Sciatic nerve (tissue), 2 donors: ENCODE measurements around the gene IGF2R. TPM values are rescaled to one million over a fixed set of nuclear protein-coding genes. Genes with fewer than 3 reads are reported as not detected.
"Not testable (repeated sequence)": the region's sequence is repeated elsewhere in the genome, so short reads cannot be mapped to it uniquely, and the experiment has no call there.

Experiments
- ATAC-seq: fragments of 200-7000 bp; cut with Tn5 transposase; one replicate; pipeline ENCODE4 v1.9.1; 2020; ENCODE audit warnings: mild to moderate bottlenecking, moderate library complexity
- DNase-seq: peaks from one replicate; pipeline ENCODE4 v3.0.0-alpha.2; 2020; ENCODE audit warnings: low spot score
- intact Hi-C: fragments of 100-400 bp; cut with DNase I; formaldehyde crosslinking; loops from one replicate; pipeline ENCODE4 v1.14.2; 2022
- total RNA-seq: library from RNA; stranded (reverse); fragmentation: NEBNext Ultra II Directional; extraction: Animal tissue kit (Norgen Biotek cat#: 25700); gene quantifications from one replicate; pipeline ENCODE4 v1.2.1, GENCODE V29; 2021
- donor health status: DM: no; HTN: no; CAD: no.
- donor health status: DM: no; HTN: no; CAD: no.

Gene IGF2R
- total RNA-seq, 1 donor from 2014 or later = 71.7 TPM

DNA sequence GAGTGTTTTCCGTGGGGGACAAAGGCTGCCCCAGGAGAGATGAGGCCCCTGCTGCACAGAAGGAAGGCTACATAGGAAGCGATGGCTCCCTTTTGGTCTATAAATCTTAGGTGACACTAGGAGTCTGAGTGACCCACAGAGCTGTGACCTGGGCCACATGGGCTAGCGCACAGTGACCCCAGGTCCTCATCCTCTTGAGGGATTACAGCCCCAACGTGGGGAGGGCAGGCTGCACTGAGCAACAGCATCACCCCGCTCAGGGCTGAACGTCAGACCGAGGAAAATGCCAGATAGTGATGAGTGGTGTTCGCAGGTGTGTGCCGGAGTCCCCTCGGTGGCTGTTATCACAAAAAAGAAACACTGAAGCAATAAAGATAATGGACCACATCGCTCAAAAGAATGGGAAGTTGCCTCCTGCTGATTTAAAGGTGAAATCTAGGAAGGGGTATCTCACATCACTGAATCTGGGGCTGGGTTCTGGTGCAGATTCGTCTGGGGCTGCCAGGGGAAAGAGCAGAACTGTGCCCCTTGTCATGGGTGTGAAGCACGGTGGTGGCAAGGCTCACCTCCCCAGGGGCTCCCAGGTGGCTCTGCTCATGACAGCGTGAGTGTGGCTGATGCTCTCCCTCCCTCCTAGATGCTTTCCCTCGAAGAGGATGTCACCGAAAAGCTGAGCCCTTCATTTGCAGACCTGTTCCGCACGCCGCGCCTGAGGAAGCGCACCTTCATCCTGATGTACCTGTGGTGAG lies 167.2 kb downstream of the IGF2R start:
- intact Hi-C loops = no loop called here
- ATAC-seq (no peak), DNase-seq (no peak)

- ATAC-seq (no peak), DNase-seq (no peak)
- intact Hi-C loops = no loop called here
Measured at GRCh38 chr6:160137130-160137988, 168.5 kb downstream of the IGF2R start.

- peak; percentile 29 for ATAC-seq
- DNase-seq = no peak
- intact Hi-C loops = no loop called here
Measured at GRCh38 chr6:160137989-160138835, 169.3 kb downstream of the IGF2R start.

GRCh38 chr6:160138839-160139419 lies 170.0 kb downstream of the IGF2R start:
- intact Hi-C loops = no loop called here
- no peak for DNase-seq

DNA sequence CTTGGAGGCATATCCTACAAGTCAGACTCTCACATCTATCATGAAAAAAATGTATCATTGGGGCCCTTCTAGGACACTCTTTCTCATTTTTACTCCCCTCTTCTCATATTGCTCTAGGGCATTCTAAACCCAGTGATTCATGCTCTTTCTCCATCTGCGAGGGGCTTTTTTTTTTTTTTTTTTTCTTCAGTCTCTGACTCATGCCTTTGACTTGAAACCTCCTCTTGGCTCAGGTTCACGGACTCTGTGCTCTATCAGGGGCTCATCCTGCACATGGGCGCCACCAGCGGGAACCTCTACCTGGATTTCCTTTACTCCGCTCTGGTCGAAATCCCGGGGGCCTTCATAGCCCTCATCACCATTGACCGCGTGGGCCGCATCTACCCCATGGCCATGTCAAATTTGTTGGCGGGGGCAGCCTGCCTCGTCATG lies 170.6 kb downstream of the IGF2R start:
- no peak for DNase-seq
- intact Hi-C loops = no loop called here
- no peak for ATAC-seq

More at GRCh38 chr6:160138839-160139419, 170.0 kb downstream of the IGF2R start:
- ATAC-seq = no peak

- DNase-seq, ATAC-seq, intact Hi-C loops: not testable (repeated sequence)
Measured at GRCh38 chr6:160140493-160140892, 171.6 kb downstream of the IGF2R start.

- no peak for DNase-seq
- intact Hi-C loops = no loop called here
- peak; percentile 80 for ATAC-seq
Measured at GRCh38 chr6:160141001-160141726, 172.3 kb downstream of the IGF2R start.

GRCh38 chr6:160142115-160142715 lies 173.3 kb downstream of the IGF2R start:
- DNase-seq (no peak), ATAC-seq (no peak)
- intact Hi-C loops = no loop called here

DNA sequence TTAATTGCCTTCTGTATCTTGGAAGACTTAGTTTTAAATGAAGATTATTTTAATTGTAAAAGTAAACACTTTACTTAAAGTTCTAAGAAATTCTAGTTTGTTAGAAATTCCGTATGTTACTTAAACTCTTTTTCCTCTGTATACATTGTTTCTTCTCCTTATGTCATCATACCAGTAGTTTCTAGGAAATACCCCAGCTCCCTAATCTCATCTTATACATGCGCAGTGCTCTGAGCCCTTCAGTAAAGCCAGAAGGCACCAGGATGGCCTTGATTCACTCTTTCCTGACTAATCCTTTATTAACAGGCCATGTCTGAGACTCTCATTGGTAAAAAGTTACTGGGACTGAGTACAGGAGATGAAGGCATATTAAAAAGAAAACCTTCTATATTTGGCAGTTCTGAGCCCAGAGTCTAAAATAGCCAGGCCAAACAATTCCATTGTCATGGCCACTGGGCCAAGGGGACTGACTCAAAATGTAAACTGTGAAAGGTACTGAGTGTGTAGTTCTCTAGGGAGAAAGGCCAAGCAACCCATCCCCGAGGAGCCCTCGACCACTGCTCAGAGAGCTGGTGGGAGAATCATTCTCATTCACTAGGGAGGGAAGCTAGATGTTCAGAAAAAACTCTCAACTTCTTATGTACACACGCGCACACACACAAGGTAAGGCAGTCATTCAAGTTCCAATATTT lies 177.7 kb downstream of the IGF2R start:
- ATAC-seq = no peak
- intact Hi-C loops = no loop called here
- DNase-seq = no peak

DNA sequence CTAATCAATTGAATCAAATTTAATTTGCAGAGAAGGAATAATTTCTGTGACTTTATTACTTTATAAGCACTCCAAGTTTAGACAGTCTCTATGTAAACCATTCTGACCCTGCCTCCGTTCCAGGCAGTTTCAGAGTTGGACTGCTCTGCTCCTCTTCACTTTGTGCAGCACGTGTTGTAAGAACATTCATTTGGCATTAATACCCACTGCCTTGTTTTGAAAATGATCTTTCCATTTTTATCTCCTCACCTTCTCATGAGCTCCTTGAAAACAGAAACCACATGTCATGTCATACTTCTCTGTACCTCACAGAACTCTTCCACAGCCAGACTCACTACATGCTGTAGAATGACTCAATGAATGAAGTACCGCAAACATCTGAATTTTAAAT lies 178.3 kb downstream of the IGF2R start:
- intact Hi-C loops = no loop called here
- no peak for DNase-seq
- ATAC-seq = no peak

DNA sequence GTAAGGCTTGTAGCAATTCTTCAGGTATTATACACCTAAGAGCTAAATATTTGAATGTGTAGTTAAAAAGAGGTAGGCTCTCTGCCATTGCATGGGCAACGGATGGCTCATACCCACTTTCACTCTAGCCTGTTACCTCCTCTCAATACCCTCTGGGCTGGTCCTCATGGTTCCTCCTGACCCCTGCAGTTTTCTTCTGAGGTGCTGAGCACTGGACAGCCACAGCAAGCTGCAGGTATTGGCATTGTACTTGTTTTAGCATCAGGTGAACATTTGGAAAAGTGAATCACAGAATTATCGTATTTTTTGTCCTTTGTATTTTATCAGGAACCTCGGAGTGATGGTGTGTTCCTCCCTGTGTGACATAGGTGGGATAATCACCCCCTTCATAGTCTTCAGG lies 185.6 kb downstream of the IGF2R start:
- intact Hi-C loops = no loop called here
- no peak for ATAC-seq
- no peak for DNase-seq

- intact Hi-C loops = no loop called here
Measured at GRCh38 chr6:160156842-160157241, 188.0 kb downstream of the IGF2R start.

DNA sequence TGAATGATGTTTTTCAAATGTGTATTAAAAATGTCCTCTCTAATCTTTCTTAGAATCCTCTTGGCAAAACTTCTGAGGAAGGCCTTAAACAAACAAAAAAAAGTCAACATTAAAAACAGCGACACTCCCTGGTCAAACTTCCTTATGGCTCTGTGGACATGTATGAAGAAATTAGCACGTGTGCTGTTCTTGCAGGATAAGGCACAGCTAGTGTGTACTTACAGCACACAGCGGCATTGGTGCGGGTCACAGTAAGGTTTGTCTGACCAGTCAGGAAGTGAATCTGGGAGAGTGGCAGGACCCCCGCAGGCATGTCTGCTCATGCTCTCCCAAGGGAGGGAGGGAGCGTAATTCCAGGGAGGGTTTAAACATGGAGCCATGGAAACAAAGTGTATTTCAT lies 191.6 kb downstream of the IGF2R start:
- intact Hi-C loops = no loop called here
- DNase-seq (no peak), ATAC-seq (no peak)

More at GRCh38 chr6:160156842-160157241, 188.0 kb downstream of the IGF2R start:
- DNase-seq (no peak), ATAC-seq (no peak)

Other genes starting within 250 kb of the IGF2R start
- gene WTAP, start 241.6 kb upstream of the IGF2R start, total RNA-seq = 88.0 TPM
- 55.3 TPM for gene ACAT2, start 207.0 kb upstream of the IGF2R start, total RNA-seq
- gene TCP1, start 179.5 kb upstream of the IGF2R start, total RNA-seq = 107 TPM
- gene MRPL18, start 178.6 kb upstream of the IGF2R start, total RNA-seq = 36.5 TPM
- gene PNLDC1, start 168.8 kb upstream of the IGF2R start, total RNA-seq = not detected
- gene MAS1, start 78.1 kb upstream of the IGF2R start, total RNA-seq = not detected
- 1.1 TPM for gene SLC22A1, start 152.7 kb downstream of the IGF2R start, total RNA-seq